Muscle of leg (tissue), 11 donors: Measurements from ENCODE around the gene SHISA5. TPM values are rescaled to one million over a fixed set of nuclear protein-coding genes. Genes with fewer than 3 reads are reported as not detected.

ENCODE experiments used
- DNase-seq: peaks from one replicate; pipeline ENCODE4 v3.0.0; 2013
- H3K27ac ChIP-seq: one replicate; pipeline ENCODE4 v1.5.1; 2013; ENCODE audit warnings: mild to moderate bottlenecking, low read length, control low read depth
- H3K27me3 ChIP-seq: one replicate; pipeline ENCODE4 v1.6.1; 2013; ENCODE audit warnings: low read length; ENCODE audit not compliant: control insufficient read depth, insufficient read depth
- H3K36me3 ChIP-seq: one replicate; pipeline ENCODE4 v1.6.1; 2013; ENCODE audit warnings: low read length; ENCODE audit not compliant: control insufficient read depth, insufficient read depth
- H3K4me1 ChIP-seq: one replicate; pipeline ENCODE4 v1.6.1; 2013; ENCODE audit warnings: low read length; ENCODE audit not compliant: control insufficient read depth, insufficient read depth
- H3K4me3 ChIP-seq: one replicate; pipeline ENCODE4 v1.5.1; 2013; ENCODE audit warnings: low read length, control low read depth
- H3K9me3 ChIP-seq: replicated peaks from 2 replicates; pipeline ENCODE4 v1.6.1; 2013; ENCODE audit warnings: low read depth, low read length; ENCODE audit not compliant: control insufficient read depth
- WGBS: methylation state at CpG from one replicate; pipeline ENCODE4 v1.1.5; 2013; ENCODE audit warnings: missing lambda C conversion rate; ENCODE audit not compliant: insufficient coverage; 5-methylcytosine and 5-hydroxymethylcytosine counted together
- polyA plus RNA-seq, 8 donors: library from polyadenylated mRNA; unstranded; fragments of 120-200 nt; gene quantifications; one replicate each; pipeline versions ENCODE4 v1.2.1 to v1.2.3, GENCODE V29; 2013; ENCODE audit warnings: inconsistent platforms in 1 of 8, low replicate concordance in 1 of 8; ENCODE audit not compliant: insufficient read length in 8 of 8, insufficient read depth in 1 of 8
- total RNA-seq: library from RNA; stranded (reverse); fragments of 120-200 nt; gene quantifications from one replicate; pipeline ENCODE4 v1.2.4, GENCODE V29; 2013

Gene SHISA5
- total and polyA plus RNA-seq, 9 donors = 55.1 to 91.3 (median 72.7) TPM

- H3K4me1 ChIP-seq = no peaks in the 10 kb centered on the region
- H3K36me3 ChIP-seq = peaks cover 6% of the 10 kb centered on the region
- no peak overlapping the region for H3K4me3 ChIP-seq
- peak; percentile 39 for DNase-seq
- H3K9me3 ChIP-seq = no peaks in the 10 kb centered on the region
- no peaks in the 10 kb centered on the region for H3K27me3 ChIP-seq
- no peak overlapping the region for H3K27ac ChIP-seq
- WGBS = 80% methylated on average over 1 of the region's 3 CpGs
Measured at GRCh38 chr3:48528754-48529153, 24.8 kb upstream of the SHISA5 start.

- Histone ChIP-seq H3K27me3 (no peaks in the 10 kb centered on the region), H3K4me3 (no peak overlapping the region), H3K27ac (no peak overlapping the region), H3K36me3 (peaks cover 9% of the 10 kb centered on the region), H3K4me1 (no peaks in the 10 kb centered on the region), H3K9me3 (no peaks in the 10 kb centered on the region)
- no CpG with 5 or more reads among the region's 9 CpGs for WGBS
- DNase-seq = no peak
Measured at GRCh38 chr3:48528048-48528447, 24.1 kb upstream of the SHISA5 start.

DNA sequence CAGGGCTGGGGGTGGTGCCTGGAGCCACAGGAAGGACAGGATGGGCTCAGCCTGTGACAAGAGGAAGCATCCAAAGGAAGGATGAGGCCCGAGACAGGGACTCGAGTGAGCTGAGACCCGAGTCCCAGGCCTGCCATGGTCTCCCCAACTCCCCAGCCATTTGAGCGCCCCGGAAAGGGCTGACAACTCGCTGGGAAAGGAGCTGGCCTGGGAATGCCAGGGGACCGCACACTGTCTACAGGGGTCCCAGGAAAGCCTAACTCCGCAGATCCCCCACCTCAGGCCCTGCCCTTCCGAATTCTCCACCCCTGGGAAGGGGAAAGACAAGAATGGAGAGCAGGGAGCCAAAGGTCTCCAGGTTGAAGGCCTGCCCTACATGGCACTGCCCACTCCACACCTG lies 21.0 kb upstream of the SHISA5 start:
- Histone ChIP-seq H3K4me3 (no peak overlapping the region), H3K27ac (no peak overlapping the region), H3K27me3 (no peaks in the 10 kb centered on the region), H3K4me1 (no peaks in the 10 kb centered on the region), H3K36me3 (peaks cover 12% of the 10 kb centered on the region), H3K9me3 (no peaks in the 10 kb centered on the region)
- no peak for DNase-seq
- WGBS = 90% methylated on average over 6 of the region's 9 CpGs

- Histone ChIP-seq H3K4me3 (no peak overlapping the region), H3K27me3 (no peaks in the 10 kb centered on the region), H3K4me1 (no peaks in the 10 kb centered on the region), H3K36me3 (peaks cover 7% of the 10 kb centered on the region), H3K27ac (no peak overlapping the region), H3K9me3 (no peaks in the 10 kb centered on the region)
- WGBS = 89% methylated on average over 3 of the region's 6 CpGs
- no peak for DNase-seq
Measured at GRCh38 chr3:48521635-48522034, 17.7 kb upstream of the SHISA5 start.

DNA sequence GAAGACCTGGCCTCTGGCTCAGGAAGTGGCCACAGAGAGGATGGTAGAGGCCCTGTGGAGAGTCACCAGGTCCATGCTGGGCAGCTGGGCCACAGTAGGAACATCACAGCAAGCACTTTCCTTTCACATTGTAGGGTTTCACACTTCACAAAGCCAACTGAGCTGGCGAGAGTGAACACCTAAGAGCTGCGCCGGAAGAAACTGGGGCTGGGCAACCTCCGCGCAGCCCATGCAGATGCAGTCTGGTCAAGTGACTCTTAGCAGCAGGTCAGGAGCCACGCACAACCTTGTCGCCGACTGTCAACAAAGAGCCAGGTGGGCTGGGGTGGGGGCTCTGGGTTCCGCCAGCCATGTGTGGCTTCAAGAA lies 15.3 kb upstream of the SHISA5 start:
- Histone ChIP-seq H3K4me3 (no peak overlapping the region), H3K36me3 (peaks cover 7% of the 10 kb centered on the region), H3K27me3 (no peaks in the 10 kb centered on the region), H3K9me3 (no peaks in the 10 kb centered on the region), H3K27ac (no peak overlapping the region), H3K4me1 (no peaks in the 10 kb centered on the region)
- no peak for DNase-seq
- 95% methylated on average over 9 of the region's 9 CpGs for whole genome bisulfite sequencing

GRCh38 chr3:48518638-48519276 lies 14.8 kb upstream of the SHISA5 start:
- Histone ChIP-seq H3K27me3 (no peaks in the 10 kb centered on the region), H3K4me1 (no peaks in the 10 kb centered on the region), H3K9me3 (no peaks in the 10 kb centered on the region), H3K36me3 (peaks cover 7% of the 10 kb centered on the region), H3K4me3 (no peak overlapping the region), H3K27ac (no peak overlapping the region)
- 61% methylated on average over 10 of the region's 12 CpGs for WGBS
- DNase-seq = no peak

DNA sequence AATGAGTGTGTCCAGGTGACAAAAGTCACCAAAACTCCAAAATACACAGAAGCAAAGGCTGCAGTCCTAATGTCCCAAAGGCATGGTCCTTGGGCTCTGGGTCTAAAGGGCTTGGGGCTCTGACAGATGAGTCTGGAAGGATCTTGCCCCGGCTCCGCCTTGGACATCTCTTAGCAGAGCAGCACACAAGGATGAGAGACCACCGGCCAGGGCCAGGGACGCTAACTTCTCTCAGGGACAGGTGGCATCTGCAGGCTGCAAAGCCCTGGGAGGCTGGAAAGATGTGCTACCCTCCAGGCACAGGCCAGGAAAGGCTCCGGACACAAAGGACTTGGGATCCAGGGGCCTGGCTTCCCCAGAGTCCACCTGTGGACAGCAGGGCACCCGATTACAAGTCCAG lies 14.1 kb upstream of the SHISA5 start:
- Histone ChIP-seq H3K36me3 (peaks cover 3% of the 10 kb centered on the region), H3K27me3 (no peaks in the 10 kb centered on the region), H3K4me3 (no peak overlapping the region), H3K4me1 (no peaks in the 10 kb centered on the region), H3K27ac (no peak overlapping the region), H3K9me3 (no peaks in the 10 kb centered on the region)
- 92% methylated on average over 4 of the region's 6 CpGs for WGBS
- no peak for DNase-seq

DNA sequence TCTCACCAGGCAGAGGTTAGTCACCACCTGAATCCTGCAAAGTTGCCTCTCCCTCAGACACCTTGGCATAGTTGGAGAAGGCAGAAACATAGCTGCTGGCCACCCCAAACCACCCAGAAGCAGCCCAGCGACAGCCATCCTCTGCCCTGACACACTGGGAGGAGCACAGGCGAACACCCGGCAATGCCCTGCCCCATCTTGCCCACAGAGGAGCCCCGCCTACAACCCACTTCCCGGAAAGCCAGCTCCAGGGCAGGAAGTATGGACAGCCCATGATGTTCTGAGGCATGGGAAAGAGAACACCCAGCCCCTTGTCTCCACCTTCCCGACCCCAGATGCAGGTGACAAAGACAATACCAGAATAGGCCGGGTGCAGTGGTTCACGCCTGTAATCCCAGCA lies 12.6 kb upstream of the SHISA5 start:
- 66% methylated on average over 4 of the region's 8 CpGs for WGBS
- peaks cover 3% of the 10 kb centered on the region for H3K36me3 ChIP-seq
- H3K27me3 ChIP-seq = no peaks in the 10 kb centered on the region
- H3K27ac ChIP-seq = no peak overlapping the region
- no peaks in the 10 kb centered on the region for H3K4me1 ChIP-seq
- no peak overlapping the region for H3K4me3 ChIP-seq
- no peak for DNase-seq
- no peaks in the 10 kb centered on the region for H3K9me3 ChIP-seq

DNA sequence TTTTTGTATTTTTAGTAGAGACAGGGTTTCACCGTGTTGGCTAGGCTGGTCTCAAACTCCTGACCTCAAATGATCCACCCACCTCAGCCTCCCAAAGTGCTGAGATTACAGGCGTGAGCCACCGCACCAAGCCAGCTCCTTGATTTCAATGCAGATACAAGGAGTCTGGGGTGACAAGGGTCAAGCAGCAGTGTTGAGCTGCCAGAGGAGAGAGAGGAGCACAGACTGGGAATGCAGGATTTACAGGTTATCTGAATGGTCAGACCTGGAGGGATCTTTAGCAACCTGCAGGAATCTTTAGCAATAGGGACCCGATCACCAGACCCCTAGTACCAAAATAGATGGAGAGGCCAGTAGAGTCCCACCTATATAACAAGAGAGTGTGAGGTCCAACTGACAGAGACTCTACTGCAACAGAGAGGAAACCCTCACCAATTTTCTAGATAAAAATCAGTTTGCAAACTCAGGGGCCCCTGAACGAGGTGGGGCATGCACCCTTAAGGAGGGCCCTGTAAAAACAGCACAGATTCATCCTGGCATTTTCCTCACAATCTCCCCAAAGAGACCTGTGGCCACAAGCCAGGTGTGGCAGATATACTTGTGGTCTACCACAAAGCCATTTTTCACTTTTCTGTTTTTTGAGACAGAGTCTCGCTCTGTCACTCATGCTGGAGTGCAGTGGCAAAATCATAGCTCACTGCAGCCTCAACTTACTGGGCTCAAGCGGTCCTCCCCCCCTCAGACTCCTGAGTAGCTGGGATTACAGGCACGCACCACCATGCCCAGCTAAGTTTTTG lies 10.7 kb upstream of the SHISA5 start:
- H3K9me3 ChIP-seq = no peaks in the 10 kb centered on the region
- DNase-seq = no peak
- H3K27me3 ChIP-seq = no peaks in the 10 kb centered on the region
- H3K36me3 ChIP-seq = no peaks in the 10 kb centered on the region
- H3K4me1 ChIP-seq = no peaks in the 10 kb centered on the region
- no peak overlapping the region for H3K4me3 ChIP-seq
- WGBS = 83% methylated on average over 3 of the region's 8 CpGs
- no peak overlapping the region for H3K27ac ChIP-seq

DNA sequence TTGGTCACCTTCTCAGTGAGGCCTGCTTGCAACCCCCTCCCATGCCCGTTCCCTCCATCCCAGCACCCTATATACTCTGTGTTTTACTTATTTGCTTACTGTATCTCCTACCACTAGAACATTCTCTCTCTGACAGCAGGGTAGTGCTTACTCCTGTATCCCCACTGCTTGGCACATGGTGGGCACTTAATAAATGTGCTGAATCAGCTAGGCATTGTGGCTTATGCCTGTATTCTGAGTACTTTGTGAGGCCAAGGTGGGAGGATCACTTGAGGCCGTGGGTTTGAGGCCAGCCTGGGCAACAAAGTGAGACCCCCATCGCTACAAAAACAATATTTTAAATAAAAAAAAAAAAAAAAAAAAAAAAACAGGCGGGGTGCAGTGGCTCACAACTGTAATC lies 7.6 kb upstream of the SHISA5 start:
- DNase-seq = no peak
- Histone ChIP-seq H3K4me1 (no peaks in the 10 kb centered on the region), H3K36me3 (no peaks in the 10 kb centered on the region), H3K27ac (no peak overlapping the region), H3K9me3 (no peaks in the 10 kb centered on the region), H3K4me3 (no peak overlapping the region), H3K27me3 (no peaks in the 10 kb centered on the region)
- no CpG with 5 or more reads among the region's 4 CpGs for WGBS
